HepG2 (cell line): ENCODE measurements around the gene HOMEZ. TPM values are rescaled to one million over a fixed set of nuclear protein-coding genes. Genes with fewer than 3 reads are reported as not detected.

ENCODE experiments used
- ADNP ChIP-seq: sonication (generic); formaldehyde crosslinking; IDR thresholded peaks from 2 replicates; pipeline ENCODE4 v1.4.0; 2020; ENCODE audit warnings: missing genetic modification reagents
- EP300 ChIP-seq, 3 experiments: sonication (generic) in 1 of 3; formaldehyde crosslinking in 1 of 3; IDR thresholded peaks; 2 replicates each; pipeline versions ENCODE4 v1.5.1 to v1.6.1; 2011 to 2020; ENCODE audit warnings: low read depth in 2 of 3, low read length in 2 of 3, borderline replicate concordance in 1 of 3, improper control_type of control experiment in 1 of 3, mild to moderate bottlenecking in 1 of 3, missing genetic modification reagents in 1 of 3, moderate library complexity in 1 of 3
- ESRRA ChIP-seq: sonication (generic); formaldehyde crosslinking; IDR thresholded peaks from 2 replicates; pipeline ENCODE4 v1.5.1; 2020; ENCODE audit warnings: mild to moderate bottlenecking, low read depth, missing genetic modification reagents
- FIP1L1 ChIP-seq: fragments of 200-400 bp; formaldehyde crosslinking; IDR thresholded peaks from 2 replicates; pipeline ENCODE4 v1.6.1; 2018; ENCODE audit warnings: low read depth, mild to moderate bottlenecking, low read length, moderate library complexity, borderline replicate concordance; ENCODE audit not compliant: insufficient read depth
- GATAD1 ChIP-seq: IDR thresholded peaks from 2 replicates; pipeline ENCODE4 v1.6.1; 2016; ENCODE audit warnings: missing genetic modification reagents, missing compliant biosample characterization
- GLMP ChIP-seq: sonication (generic); formaldehyde crosslinking; IDR thresholded peaks from 2 replicates; pipeline ENCODE4 v1.9.0; 2021; ENCODE audit warnings: missing genetic modification reagents, mild to moderate bottlenecking, borderline replicate concordance
- HOXA3 ChIP-seq: sonication (generic); formaldehyde crosslinking; IDR thresholded peaks from 2 replicates; pipeline ENCODE4 v1.5.0; 2020; ENCODE audit warnings: missing genetic modification reagents
- KDM2A ChIP-seq: sonication (generic); formaldehyde crosslinking; IDR thresholded peaks from 2 replicates; pipeline ENCODE4 v1.4.0; 2020; ENCODE audit warnings: low read depth, missing genetic modification reagents, borderline replicate concordance
- MEF2D ChIP-seq: sonication (generic); formaldehyde crosslinking; IDR thresholded peaks from 2 replicates; pipeline ENCODE4 v1.5.1; 2020; ENCODE audit warnings: mild to moderate bottlenecking, missing genetic modification reagents
- MEIS1 ChIP-seq: sonication (generic); formaldehyde crosslinking; IDR thresholded peaks from 2 replicates; pipeline ENCODE4 v1.9.0; 2021; ENCODE audit warnings: mild to moderate bottlenecking, missing genetic modification reagents, moderate library complexity, borderline replicate concordance
- MIXL1 ChIP-seq: IDR thresholded peaks from 2 replicates; pipeline ENCODE4 v1.6.1; 2016
- NFYC ChIP-seq: IDR thresholded peaks from 2 replicates; pipeline ENCODE4 v1.6.1; 2016; ENCODE audit warnings: missing genetic modification reagents, missing compliant biosample characterization
- POLR2A ChIP-seq, 2 experiments: IDR thresholded peaks; 2 replicates each; pipeline ENCODE4 v1.6.1; 2011; ENCODE audit warnings: low read depth in 2 of 2, low read length in 2 of 2, mild to moderate bottlenecking in 1 of 2, moderate library complexity in 1 of 2; ENCODE audit not compliant: insufficient read depth in 1 of 2
- POLR2AphosphoS2 ChIP-seq: IDR thresholded peaks from 2 replicates; pipeline ENCODE4 v1.6.1; 2011; ENCODE audit warnings: low read depth, low read length, improper control_type of control experiment
- RARA ChIP-seq: IDR thresholded peaks from 2 replicates; pipeline ENCODE4 v1.6.1; 2016; ENCODE audit warnings: missing genetic modification reagents, missing compliant biosample characterization
- REPIN1 ChIP-seq: sonication (generic); formaldehyde crosslinking; IDR thresholded peaks from 2 replicates; pipeline ENCODE4 v1.8.0; 2022; ENCODE audit warnings: missing genetic modification reagents, low read depth, mild to moderate bottlenecking, borderline replicate concordance
- TAF15 ChIP-seq: fragments of 200-400 bp; formaldehyde crosslinking; IDR thresholded peaks from one replicate; pipeline ENCODE4 v1.6.1; 2018; ENCODE audit warnings: mild to moderate bottlenecking, low read depth, low read length; ENCODE audit not compliant: poor library complexity, severe bottlenecking
- THAP9 ChIP-seq: sonication (generic); formaldehyde crosslinking; IDR thresholded peaks from 2 replicates; pipeline ENCODE4; 2020; ENCODE audit warnings: missing genetic modification reagents, mild to moderate bottlenecking, borderline replicate concordance
- ZBTB7A ChIP-seq: sonication (generic); formaldehyde crosslinking; IDR thresholded peaks from 2 replicates; pipeline ENCODE4 v1.8.0; 2022; ENCODE audit warnings: mild to moderate bottlenecking, missing genetic modification reagents
- ZNF296 ChIP-seq: sonication (generic); formaldehyde crosslinking; conservative IDR thresholded peaks from 2 replicates; pipeline ENCODE4 v1.5.0; 2020; ENCODE audit warnings: mild to moderate bottlenecking, missing genetic modification reagents
- ZNF543 ChIP-seq: sonication (generic); formaldehyde crosslinking; IDR thresholded peaks from 2 replicates; pipeline ENCODE4 v1.4.0; 2020; ENCODE audit warnings: mild to moderate bottlenecking, missing genetic modification reagents
- ZNF839 ChIP-seq: sonication (generic); formaldehyde crosslinking; IDR thresholded peaks from 2 replicates; pipeline ENCODE4 v1.4.0; 2020; ENCODE audit warnings: missing genetic modification reagents, mild to moderate bottlenecking, borderline replicate concordance
- polyA plus RNA-seq, 8 experiments: library from polyadenylated mRNA; depleted of rRNA in 3 of 8; stranded (reverse) in 7 of 8; unstranded in 1 of 8; fragments of >200 nt; fragmentation: Illumina TruSeq in 4 of 8; extraction: Trizol in 4 of 8; gene quantifications; 2 replicates each; pipeline versions ENCODE4 v1.2.1 to v1.2.3, GENCODE V29; 2011 to 2016; ENCODE audit warnings: low read depth in 4 of 8, missing spikeins in 1 of 8, mixed read lengths in 1 of 8; ENCODE audit not compliant: insufficient read depth in 1 of 8
- total RNA-seq, 5 experiments: library from RNA; depleted of rRNA; stranded (reverse); fragments of >200 nt; fragmentation: Illumina TruSeq; extraction: Trizol; gene quantifications; 2 replicates each; pipeline ENCODE4 v1.2.3, GENCODE V29; 2016; ENCODE audit warnings: low read depth in 1 of 5

The HOMEZ gene
- total and polyA plus RNA-seq, 2 of the 13 experiments (the other 11 are each of a cell fraction or from before 2014, with no cell fraction given) = 14.5 to 31.8 TPM

GRCh38 chr14:23326491-23327332 is 40.8 kb upstream of the HOMEZ start (continued):
- TF ChIP-seq HOXA3 (CRISPR knock-in tag) = peak; percentile 34; the same call in 1 of the 2 replicates
- TF ChIP-seq NFYC (CRISPR knock-in tag) = peak; percentile 12; the same call in 1 of the 2 replicates
- TF ChIP-seq REPIN1 (CRISPR knock-in tag) = 0 out of 2 replicates have a peak, but pooled peaks have one; percentile 17
- 0 out of 2 replicates have a peak, but pooled peaks have one; percentile 45 for TF ChIP-seq ZBTB7A (CRISPR knock-in tag)
- peak in 1 of 2 experiments; percentile 60; a peak in 2 of 4 replicates for TF ChIP-seq POLR2A (IDR thresholded peaks at IDR 0.05; ENCODE audit: insufficient read depth in 1 of 2, low read depth in 2 of 2, low read length in 2 of 2)
- 0 out of 2 replicates have a peak, but pooled peaks have one; percentile 67 for TF ChIP-seq MEIS1 (CRISPR knock-in tag)
- TF ChIP-seq POLR2AphosphoS2 = peak; percentile 94
- TF ChIP-seq THAP9 (CRISPR knock-in tag) = 0 out of 2 replicates have a peak, but pooled peaks have one; percentile 14
- TF ChIP-seq TAF15 = no peak
- 0 out of 2 replicates have a peak, but pooled peaks have one; percentile 29 for TF ChIP-seq MEF2D (CRISPR knock-in tag)
- TF ChIP-seq EP300 (IDR thresholded peaks at IDR 0.05; ENCODE audit: low read depth in 2 of 2, low read length in 2 of 2) = no peak
- TF ChIP-seq EP300 (CRISPR knock-in tag; IDR thresholded peaks at IDR 0.05; ENCODE audit: borderline replicate concordance) = peak; percentile 34; the same call in 1 of the 2 replicates
- 0 out of 2 replicates have a peak, but pooled peaks have one; percentile 30 for TF ChIP-seq FIP1L1
- TF ChIP-seq ZNF543 (CRISPR knock-in tag) = peak; percentile 43; the same call in 1 of the 2 replicates
- no peak for TF ChIP-seq ADNP (CRISPR knock-in tag)
- no peak for TF ChIP-seq ZNF839 (CRISPR knock-in tag)
- TF ChIP-seq GLMP (CRISPR knock-in tag) = no peak
- no peak for TF ChIP-seq ZNF296 (CRISPR knock-in tag)
- 0 out of 2 replicates have a peak, but pooled peaks have one; percentile 7 for TF ChIP-seq ESRRA (CRISPR knock-in tag)
- peak; percentile 80 for TF ChIP-seq KDM2A (CRISPR knock-in tag)
- 0 out of 2 replicates have a peak, but pooled peaks have one; percentile 8 for TF ChIP-seq GATAD1
- peak; percentile 29; the same call in 1 of the 2 replicates for TF ChIP-seq RARA (CRISPR knock-in tag)
- 0 out of 2 replicates have a peak, but pooled peaks have one; percentile 5 for TF ChIP-seq MIXL1 (CRISPR knock-in tag)
